Eye (tissue), 1 donor: ENCODE data around the gene UXS1.
A peak's percentile ranks its signal among the peaks of the same experiment; 100 is the strongest.

Source experiments
- DNase-seq: peaks from one replicate; pipeline ENCODE4 v3.0.0-alpha.2; 2015

UXS1 gene

GRCh38 chr2:106107509-106108131, 86.5 kb downstream of the UXS1 start:
- no peak for DNase-seq

DNA sequence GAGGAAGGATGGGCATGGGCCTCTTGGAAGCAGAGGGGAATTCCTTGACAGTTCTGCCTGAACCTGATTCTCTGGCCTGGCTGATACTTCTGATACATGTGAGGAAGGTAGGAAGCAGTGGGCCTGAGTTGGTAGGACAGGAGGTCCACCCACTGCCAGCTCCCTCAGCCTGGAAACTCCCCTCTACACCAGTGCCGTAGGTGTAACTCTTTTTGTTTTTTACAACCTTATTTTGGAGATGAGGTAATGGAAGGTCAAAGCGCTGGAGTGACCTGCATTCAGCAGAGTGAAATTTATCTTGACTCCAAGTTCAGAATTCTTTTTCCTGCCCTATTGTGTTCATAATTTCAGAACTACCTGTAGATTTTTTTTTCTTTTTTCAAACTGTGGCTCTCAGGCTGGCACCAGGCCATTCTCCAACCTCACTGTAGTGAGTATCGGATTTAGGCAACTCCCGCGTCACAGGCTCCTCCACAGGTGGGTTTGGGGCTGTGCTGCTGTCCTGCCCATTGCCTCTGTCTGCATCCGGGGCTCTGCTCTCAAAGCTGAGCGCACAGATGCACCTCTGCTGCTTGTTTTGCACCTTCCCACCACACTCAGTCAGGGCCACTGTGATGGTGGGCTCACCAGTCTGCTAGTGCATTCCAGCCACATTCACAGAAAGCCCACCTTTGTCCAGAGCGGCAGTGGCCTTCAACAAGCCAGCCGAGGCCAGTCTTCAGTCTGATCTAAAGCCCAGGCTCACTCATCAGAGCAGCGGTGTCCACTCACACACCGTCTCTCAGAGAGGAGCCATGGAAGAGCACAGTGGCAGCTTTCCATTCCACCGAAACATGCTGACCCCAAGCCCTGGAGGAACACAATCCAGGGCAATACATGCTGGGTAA, 87.2 kb downstream of the UXS1 start:
- DNase-seq = no peak

GRCh38 chr2:106105151-106105922, 88.8 kb downstream of the UXS1 start:
- DNase-seq = peak; percentile 13

- DNase-seq = peak; percentile 85
Observed at GRCh38 chr2:106104332-106105062, 89.6 kb downstream of the UXS1 start.

GRCh38 chr2:106099691-106100090, 94.4 kb downstream of the UXS1 start:
- DNase-seq = no peak

DNA sequence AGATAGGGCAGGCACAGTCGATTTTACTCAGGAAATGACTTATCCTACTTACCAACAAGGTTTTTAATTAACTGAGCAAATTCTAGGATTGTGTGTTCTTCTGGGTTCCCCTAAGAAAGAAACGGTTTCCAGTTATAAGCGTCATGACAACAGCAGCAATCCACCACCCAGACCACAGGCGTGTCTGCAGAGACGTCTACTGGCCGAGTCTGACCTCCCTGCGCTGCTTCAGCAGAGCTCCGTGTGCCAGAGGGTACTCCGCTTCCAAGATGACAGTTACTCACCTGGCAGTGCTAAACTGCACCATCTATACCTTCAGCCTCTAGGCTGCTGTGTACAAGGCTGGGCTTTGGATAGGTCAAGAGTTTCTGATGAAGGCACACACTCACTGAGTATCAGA, 95.4 kb downstream of the UXS1 start:
- no peak for DNase-seq

GRCh38 chr2:106098081-106098480, 96.0 kb downstream of the UXS1 start:
- DNase-seq = no peak

DNA sequence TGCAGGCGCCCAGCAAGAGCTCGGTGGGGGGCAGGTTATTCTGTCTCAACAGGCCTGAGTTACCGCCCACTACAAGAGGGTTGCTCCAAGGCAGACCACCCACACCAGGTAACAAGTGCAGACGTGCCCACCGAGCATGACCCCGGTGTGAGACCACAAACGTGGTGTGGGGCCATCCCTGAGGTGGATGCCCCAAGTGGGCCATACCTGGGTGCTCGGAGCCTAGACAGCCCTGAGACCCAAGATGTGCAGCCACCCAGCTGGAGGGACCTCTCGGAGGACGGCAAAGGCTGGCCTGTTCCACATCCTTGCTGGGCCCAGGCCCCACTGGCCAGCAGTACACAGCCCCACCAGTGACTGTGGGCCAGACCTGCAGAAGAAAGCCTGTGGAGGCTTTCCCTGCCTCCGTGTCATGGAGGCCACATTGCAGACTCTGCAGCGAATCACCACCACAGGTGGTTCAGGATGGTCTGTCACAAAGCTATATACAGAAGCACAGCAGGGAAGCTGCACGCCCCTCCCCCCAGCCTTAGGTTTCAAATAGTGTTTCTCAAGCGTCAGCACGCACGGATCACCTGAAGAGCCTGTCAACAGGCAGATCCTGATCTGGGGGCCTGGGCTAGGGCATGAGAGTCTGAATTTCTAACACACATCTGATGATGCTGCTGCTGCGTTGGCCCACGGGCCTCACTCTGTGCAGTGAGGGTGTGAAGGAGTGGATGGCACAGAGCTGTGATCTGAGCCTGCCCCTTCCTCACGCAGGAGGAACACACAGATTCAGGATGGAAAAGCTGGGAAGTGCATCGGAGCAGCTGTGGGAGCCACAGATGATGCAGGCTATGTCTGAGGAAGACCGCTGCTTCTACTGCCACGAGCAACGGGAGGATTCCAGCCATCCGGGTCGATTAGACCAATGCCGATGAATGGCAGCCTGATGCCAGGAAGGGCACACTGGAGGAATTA, 96.8 kb downstream of the UXS1 start:
- no peak for DNase-seq

DNA sequence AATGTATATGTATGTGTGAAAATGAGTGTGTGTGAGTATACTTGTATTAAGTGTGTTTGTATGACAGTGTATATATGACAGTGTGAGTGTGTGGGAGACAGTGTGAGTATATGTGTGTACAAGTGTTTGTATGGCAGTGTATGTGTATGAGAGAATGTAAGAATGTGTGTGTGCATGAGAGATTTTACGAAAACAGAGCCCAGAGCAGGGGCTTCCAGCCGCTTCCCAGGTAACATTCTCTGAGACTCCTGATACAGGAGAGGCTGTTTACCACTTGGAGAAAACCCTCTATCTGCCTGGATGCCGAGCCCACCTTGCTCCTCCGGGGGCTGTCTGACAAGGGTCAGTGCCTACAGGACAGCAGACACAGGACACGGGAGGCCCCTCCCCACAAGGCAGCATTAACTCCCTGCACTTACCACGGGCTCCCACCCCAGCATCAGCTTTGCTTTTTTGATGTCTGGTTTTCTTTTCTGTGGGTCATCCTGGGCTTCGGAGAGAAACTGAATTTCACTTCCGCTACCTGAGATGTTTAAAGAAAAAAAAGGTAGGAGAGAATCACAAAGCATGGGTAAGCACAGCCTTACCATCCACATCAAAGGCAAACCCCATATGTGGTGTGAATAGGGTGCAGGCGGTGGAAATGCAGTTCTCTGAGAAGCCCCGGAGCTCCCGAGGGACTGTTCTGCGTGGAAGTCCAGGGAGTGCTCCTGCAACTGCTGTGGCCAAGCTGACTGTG, 97.6 kb downstream of the UXS1 start:
- no peak for DNase-seq

DNA sequence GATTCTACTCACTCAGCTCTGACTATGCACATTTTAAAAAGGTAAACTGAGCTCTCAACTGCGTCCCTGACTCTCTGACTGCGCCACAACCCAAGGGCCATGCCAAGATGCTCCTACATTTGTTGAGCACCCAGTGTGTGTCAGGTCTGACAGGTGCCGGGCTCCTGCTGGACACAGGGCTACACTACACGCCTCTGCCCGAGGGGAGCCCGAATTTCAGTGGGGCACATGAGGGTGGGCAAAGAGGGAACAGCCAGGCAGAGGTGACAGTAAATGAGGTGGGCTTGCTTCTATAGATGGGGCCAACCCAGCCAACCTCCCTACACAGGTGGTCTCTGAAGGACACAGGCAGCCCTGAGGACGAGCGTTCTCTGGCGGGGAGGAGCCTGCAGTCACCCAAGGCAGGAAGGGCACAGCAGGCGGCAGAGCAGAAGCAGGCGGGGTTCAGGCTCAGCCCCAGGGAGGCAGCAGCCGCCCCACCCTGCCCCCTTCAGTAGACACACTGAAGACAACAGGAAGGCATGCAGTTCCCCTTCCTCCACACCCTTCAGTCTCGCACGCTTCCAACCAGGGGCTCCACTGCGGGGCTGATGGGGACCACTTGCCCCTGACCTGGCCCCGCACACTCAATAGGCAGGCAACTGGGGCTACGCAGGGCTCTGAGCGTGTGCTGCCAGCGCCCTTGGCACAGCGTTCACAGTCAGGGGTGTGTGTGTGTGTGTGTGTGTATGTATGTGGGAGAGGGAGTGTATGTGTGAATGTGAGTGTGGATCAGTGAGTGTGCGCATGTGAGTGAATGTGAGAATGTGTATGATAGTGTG, 98.4 kb downstream of the UXS1 start:
- no peak for DNase-seq

DNA sequence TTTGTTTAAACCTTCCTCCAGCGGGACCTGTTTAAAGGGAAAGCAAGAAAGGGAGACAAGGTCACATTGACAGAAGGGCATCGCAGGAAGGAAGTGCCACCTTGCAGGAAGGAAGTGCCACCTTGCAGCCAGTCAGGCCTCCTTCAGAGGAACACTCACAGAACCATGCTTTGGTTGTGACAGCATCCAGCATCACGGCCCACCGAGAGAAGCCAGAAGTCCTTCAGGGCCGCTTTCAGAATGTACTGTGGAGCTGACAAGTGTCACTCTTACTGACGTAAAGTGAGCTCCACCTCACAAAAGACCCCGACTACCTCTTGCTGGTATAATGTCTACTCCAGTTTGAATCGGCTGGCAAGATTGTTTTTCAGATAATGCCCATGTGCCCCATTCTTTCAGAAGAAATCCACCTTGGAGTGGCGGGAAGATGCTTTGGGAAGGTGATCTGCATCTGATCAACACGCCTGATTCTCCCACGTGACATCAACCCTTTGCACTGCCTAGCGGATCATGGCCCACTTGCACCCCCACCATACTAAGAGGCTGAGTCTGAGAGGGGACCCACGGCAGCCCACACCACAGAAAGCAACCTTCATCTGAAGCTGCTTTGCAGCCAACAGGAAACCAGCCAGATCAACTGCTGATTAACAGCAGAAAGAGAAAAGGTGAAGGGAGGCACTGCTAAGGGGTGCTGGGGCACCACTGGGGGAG, 99.8 kb downstream of the UXS1 start:
- DNase-seq = no peak

- no peak for DNase-seq
Observed at GRCh38 chr2:106090916-106091618, 103.0 kb downstream of the UXS1 start.

GRCh38 chr2:106089611-106090010, 104.5 kb downstream of the UXS1 start:
- no peak for DNase-seq

DNA sequence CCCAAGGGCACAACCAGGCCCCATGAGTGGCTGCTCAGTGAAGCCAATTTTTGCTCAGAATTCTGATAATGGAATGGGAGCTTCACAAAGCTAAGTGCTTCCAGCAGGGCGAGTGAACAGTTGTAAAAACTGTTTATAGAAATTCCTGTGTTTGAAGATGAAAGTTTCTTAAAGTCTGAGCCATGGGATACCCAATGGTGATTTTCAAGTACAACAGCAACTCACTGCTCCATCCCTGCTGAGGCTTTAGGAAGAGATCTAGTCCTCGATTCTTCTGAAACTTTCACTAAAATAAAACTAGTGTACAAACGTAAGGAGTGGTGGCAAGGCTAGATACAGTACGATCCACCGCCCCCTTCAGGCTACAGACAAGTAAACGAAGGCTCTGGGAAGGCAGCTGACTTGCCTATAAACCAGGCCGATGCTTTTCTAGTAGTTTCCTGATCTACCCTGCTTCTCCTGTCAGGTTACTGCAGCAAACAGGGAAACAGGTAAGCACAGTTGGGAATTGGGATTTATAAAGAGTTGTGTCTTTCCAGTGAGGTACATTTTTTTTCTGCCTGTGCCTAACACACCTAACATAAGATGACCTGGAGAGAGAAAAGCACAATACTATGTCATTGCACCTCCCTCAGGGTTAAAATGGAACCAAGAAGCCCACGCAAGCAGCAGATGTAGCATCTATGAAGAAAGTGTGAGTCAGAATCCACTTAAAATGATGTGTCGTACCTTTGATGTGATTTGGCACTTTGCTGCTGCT, 108.7 kb downstream of the UXS1 start:
- DNase-seq = no peak

GRCh38 chr2:106080959-106081358, 113.1 kb downstream of the UXS1 start:
- DNase-seq = no peak

DNA sequence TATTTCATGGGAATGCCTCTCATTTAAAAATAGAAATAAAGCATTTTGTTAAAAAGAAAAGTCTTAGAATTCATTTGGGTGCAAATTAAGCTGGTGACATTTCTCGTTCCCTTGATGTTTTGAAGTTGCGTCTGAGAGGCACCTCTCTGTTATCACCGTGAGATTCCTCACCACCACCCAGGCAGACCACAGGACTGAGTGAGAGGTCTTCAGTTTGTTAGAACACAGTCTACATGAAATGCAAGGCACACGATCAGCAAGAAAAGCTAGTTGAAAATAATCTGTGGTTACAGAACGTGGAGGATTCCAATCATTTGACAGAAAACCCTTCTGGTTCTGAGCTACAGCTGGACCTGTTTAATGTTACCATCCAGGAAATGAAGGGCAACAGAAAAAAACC, 116.0 kb downstream of the UXS1 start:
- no peak for DNase-seq

GRCh38 chr2:106076941-106077340, 117.2 kb downstream of the UXS1 start:
- no peak for DNase-seq

DNA sequence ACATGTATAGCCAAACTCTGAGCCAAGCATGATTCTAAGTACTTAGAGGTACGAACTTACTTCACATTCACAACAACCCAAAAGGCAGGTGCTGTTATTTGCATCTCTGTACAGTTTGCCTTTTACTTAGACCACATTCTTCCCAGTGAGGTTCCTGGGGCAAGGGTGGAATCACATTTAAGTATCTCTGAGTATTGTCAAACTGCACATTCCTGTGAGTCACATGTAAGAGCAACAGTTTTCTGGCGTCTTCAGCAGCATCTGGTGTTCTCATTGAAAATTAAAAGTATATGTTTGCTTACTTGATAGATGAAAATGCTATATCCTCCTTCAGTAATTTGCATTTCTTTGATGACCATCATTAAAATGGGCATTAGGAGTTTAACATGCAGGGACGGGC, 119.1 kb downstream of the UXS1 start:
- DNase-seq = no peak
